ENCODE data around the gene ANXA7.

Gene ANXA7

DNA sequence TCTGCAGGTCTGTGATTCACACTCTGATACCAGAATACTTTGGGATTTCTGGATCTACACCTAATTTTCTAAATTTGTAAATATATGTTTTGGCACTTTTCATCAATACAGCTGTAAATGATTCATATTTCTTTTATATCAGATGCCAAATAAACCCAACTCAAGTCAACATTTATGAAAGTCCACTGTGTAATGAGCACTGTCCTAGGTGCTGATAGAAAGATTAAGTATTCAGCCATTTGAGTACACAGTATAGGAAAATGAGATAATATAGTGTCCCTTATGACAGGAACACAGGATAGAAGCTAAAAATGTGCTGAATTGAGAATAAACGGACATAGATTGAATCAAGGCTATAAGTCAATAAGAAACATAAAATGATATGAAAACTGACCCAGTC is 6.4 kb downstream of the ANXA7 start:
- H3K4me2 ChIP-seq (ENCODE audit: low read length) = no peak overlapping the region
- peaks cover 18% of the 10 kb centered on the region for H3K79me2 ChIP-seq (ENCODE audit: control insufficient read depth, insufficient read depth, low read length)
- no peak overlapping the region for H3K23ac ChIP-seq (ENCODE audit: low read length)
- H4K8ac ChIP-seq (ENCODE audit: low read depth, low read length) = no peak overlapping the region
- no peak overlapping the region for H3K9ac ChIP-seq (ENCODE audit: low read length)
- no peaks in the 10 kb centered on the region for H3K36me3 ChIP-seq (ENCODE audit: control insufficient read depth, insufficient read depth, low read length)
- H3K18ac ChIP-seq (ENCODE audit: low read length) = no peak overlapping the region
- no peak overlapping the region for H2BK5ac ChIP-seq (ENCODE audit: low read length)
- H2AK5ac ChIP-seq (ENCODE audit: low read length) = no peak overlapping the region
- H3K4me3 ChIP-seq (ENCODE audit: low read length) = no peak overlapping the region
- no peaks in the 10 kb centered on the region for H3K4me1 ChIP-seq (ENCODE audit: control insufficient read depth, low read depth, low read length)
- no peak overlapping the region for H3K27ac ChIP-seq (ENCODE audit: low read depth, low read length)
- H2BK120ac ChIP-seq (ENCODE audit: low read depth, low read length) = no peak overlapping the region
- H3K56ac ChIP-seq (ENCODE audit: low read length) = no peak overlapping the region
- no peak overlapping the region for H2BK15ac ChIP-seq (replicated peaks; ENCODE audit: low read depth)
- H3K79me1 ChIP-seq (ENCODE audit: low read length) = peaks cover 6% of the 10 kb centered on the region
- WGBS (ENCODE audit: extremely low coverage, insufficient coverage, low lambda C conversion rate) = no CpG with 5 or more reads among the region's 1 CpG
- no peak overlapping the region for H3K4ac ChIP-seq (ENCODE audit: low read depth, low read length)
- H3K27me3 ChIP-seq (ENCODE audit: insufficient read depth, low read length, poor library complexity) = no peaks in the 10 kb centered on the region
- DNase-seq = no peak
- H4K5ac ChIP-seq (ENCODE audit: low read length) = no peak overlapping the region

DNA sequence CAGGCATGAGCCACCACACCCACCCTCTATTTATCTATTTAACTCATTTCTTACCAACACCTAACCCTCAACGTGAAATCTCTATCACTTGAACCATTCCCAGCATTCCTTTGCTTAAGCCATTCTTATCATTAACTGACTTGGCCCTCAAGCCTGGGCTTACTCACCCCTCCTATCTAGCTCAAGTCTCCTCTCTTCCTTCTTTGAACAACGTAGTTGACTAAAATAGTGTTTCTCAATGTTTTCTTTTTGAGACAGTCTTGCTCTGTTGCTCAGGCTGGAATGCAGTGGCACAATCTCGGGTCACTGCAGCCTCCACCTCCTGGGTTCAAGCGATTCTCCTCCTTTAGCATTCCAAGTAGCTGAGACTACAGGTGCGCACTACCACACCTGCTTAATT is 7.0 kb downstream of the ANXA7 start:
- no peaks in the 10 kb centered on the region for H3K36me3 ChIP-seq (ENCODE audit: control insufficient read depth, insufficient read depth, low read length)
- H3K56ac ChIP-seq (ENCODE audit: low read length) = no peak overlapping the region
- no peak overlapping the region for H2BK120ac ChIP-seq (ENCODE audit: low read depth, low read length)
- H2AK5ac ChIP-seq (ENCODE audit: low read length) = no peak overlapping the region
- WGBS (ENCODE audit: extremely low coverage, insufficient coverage, low lambda C conversion rate) = 100% methylated on average over 1 of the region's 5 CpGs
- no peak overlapping the region for H3K23ac ChIP-seq (ENCODE audit: low read length)
- H2BK15ac ChIP-seq (replicated peaks; ENCODE audit: low read depth) = no peak overlapping the region
- H3K18ac ChIP-seq (ENCODE audit: low read length) = no peak overlapping the region
- no peaks in the 10 kb centered on the region for H3K27me3 ChIP-seq (ENCODE audit: insufficient read depth, low read length, poor library complexity)
- no peak overlapping the region for H4K5ac ChIP-seq (ENCODE audit: low read length)
- no peak overlapping the region for H3K4ac ChIP-seq (ENCODE audit: low read depth, low read length)
- peak; percentile 29 for DNase-seq
- H3K4me1 ChIP-seq (ENCODE audit: control insufficient read depth, low read depth, low read length) = no peaks in the 10 kb centered on the region
- peaks cover 18% of the 10 kb centered on the region for H3K79me2 ChIP-seq (ENCODE audit: control insufficient read depth, insufficient read depth, low read length)
- H4K8ac ChIP-seq (ENCODE audit: low read depth, low read length) = no peak overlapping the region
- peaks cover 6% of the 10 kb centered on the region for H3K79me1 ChIP-seq (ENCODE audit: low read length)
- H2BK5ac ChIP-seq (ENCODE audit: low read length) = no peak overlapping the region
- no peak overlapping the region for H3K27ac ChIP-seq (ENCODE audit: low read depth, low read length)
- no peak overlapping the region for H3K9ac ChIP-seq (ENCODE audit: low read length)
- no peak overlapping the region for H3K4me2 ChIP-seq (ENCODE audit: low read length)
- no peak overlapping the region for H3K4me3 ChIP-seq (ENCODE audit: low read length)

DNA sequence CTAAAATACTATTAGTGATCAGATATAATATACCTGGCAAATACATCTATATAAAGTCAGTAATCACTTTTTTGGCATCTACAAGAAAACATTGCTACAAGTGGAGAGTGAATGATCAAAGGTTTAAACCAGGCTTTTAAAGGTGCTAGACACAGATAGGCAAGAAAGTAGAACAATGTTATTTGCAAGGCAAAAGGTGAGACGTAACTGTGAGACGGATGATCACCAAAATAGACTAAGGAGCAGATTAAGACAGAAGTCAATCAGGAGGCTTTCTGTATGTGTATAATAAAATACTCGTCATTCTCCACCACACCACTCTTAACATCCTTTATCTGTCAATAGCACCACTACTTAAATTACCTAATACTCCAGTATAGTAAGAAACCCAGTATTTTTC is 8.3 kb downstream of the ANXA7 start:
- H3K27ac ChIP-seq (ENCODE audit: low read depth, low read length) = no peak overlapping the region
- H3K23ac ChIP-seq (ENCODE audit: low read length) = no peak overlapping the region
- H3K9ac ChIP-seq (ENCODE audit: low read length) = no peak overlapping the region
- peak; percentile 70 for DNase-seq
- H2BK15ac ChIP-seq (replicated peaks; ENCODE audit: low read depth) = no peak overlapping the region
- no peak overlapping the region for H2BK120ac ChIP-seq (ENCODE audit: low read depth, low read length)
- H4K8ac ChIP-seq (ENCODE audit: low read depth, low read length) = no peak overlapping the region
- H3K36me3 ChIP-seq (ENCODE audit: control insufficient read depth, insufficient read depth, low read length) = no peaks in the 10 kb centered on the region
- WGBS (ENCODE audit: extremely low coverage, insufficient coverage, low lambda C conversion rate) = no CpG with 5 or more reads among the region's 3 CpGs
- no peaks in the 10 kb centered on the region for H3K4me1 ChIP-seq (ENCODE audit: control insufficient read depth, low read depth, low read length)
- no peak overlapping the region for H2AK5ac ChIP-seq (ENCODE audit: low read length)
- H3K56ac ChIP-seq (ENCODE audit: low read length) = no peak overlapping the region
- H3K79me1 ChIP-seq (ENCODE audit: low read length) = peaks cover 6% of the 10 kb centered on the region
- no peaks in the 10 kb centered on the region for H3K27me3 ChIP-seq (ENCODE audit: insufficient read depth, low read length, poor library complexity)
- H2BK5ac ChIP-seq (ENCODE audit: low read length) = no peak overlapping the region
- no peak overlapping the region for H3K4ac ChIP-seq (ENCODE audit: low read depth, low read length)
- H4K5ac ChIP-seq (ENCODE audit: low read length) = no peak overlapping the region
- H3K79me2 ChIP-seq (ENCODE audit: control insufficient read depth, insufficient read depth, low read length) = peaks cover 16% of the 10 kb centered on the region
- no peak overlapping the region for H3K4me3 ChIP-seq (ENCODE audit: low read length)
- no peak overlapping the region for H3K18ac ChIP-seq (ENCODE audit: low read length)
- no peak overlapping the region for H3K4me2 ChIP-seq (ENCODE audit: low read length)

DNA sequence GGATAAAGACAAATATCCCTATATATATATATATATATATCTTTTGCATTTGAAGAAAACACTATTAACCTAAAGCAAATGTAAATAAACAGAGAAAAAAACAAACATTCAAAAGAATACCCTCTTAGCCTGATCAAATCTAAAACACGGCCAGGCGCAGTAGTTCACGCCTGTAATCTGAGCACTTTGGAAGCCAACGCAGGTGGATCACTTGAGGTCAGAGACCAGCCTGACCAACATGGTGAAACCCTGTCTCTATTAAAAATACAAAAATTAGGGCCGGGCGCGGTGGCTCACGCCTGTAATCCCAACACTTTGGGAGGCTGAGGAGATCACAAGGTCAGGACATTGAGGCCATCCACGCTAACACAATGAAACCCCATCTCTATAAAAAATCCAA is 9.2 kb downstream of the ANXA7 start:
- no peak overlapping the region for H2AK5ac ChIP-seq (ENCODE audit: low read length)
- H4K5ac ChIP-seq (ENCODE audit: low read length) = no peak overlapping the region
- H3K27ac ChIP-seq (ENCODE audit: low read depth, low read length) = no peak overlapping the region
- H3K4me3 ChIP-seq (ENCODE audit: low read length) = no peak overlapping the region
- peaks cover 13% of the 10 kb centered on the region for H3K79me2 ChIP-seq (ENCODE audit: control insufficient read depth, insufficient read depth, low read length)
- no peaks in the 10 kb centered on the region for H3K27me3 ChIP-seq (ENCODE audit: insufficient read depth, low read length, poor library complexity)
- H3K4me1 ChIP-seq (ENCODE audit: control insufficient read depth, low read depth, low read length) = no peaks in the 10 kb centered on the region
- no peak overlapping the region for H3K18ac ChIP-seq (ENCODE audit: low read length)
- H2BK5ac ChIP-seq (ENCODE audit: low read length) = no peak overlapping the region
- no peak overlapping the region for H3K9ac ChIP-seq (ENCODE audit: low read length)
- H3K23ac ChIP-seq (ENCODE audit: low read length) = no peak overlapping the region
- H2BK120ac ChIP-seq (ENCODE audit: low read depth, low read length) = no peak overlapping the region
- H3K56ac ChIP-seq (ENCODE audit: low read length) = no peak overlapping the region
- H4K8ac ChIP-seq (ENCODE audit: low read depth, low read length) = no peak overlapping the region
- no peak overlapping the region for H3K4me2 ChIP-seq (ENCODE audit: low read length)
- no peak for DNase-seq
- no CpG with 5 or more reads among the region's 9 CpGs for WGBS (ENCODE audit: extremely low coverage, insufficient coverage, low lambda C conversion rate)
- no peaks in the 10 kb centered on the region for H3K36me3 ChIP-seq (ENCODE audit: control insufficient read depth, insufficient read depth, low read length)
- no peak overlapping the region for H2BK15ac ChIP-seq (replicated peaks; ENCODE audit: low read depth)
- peaks cover 8% of the 10 kb centered on the region for H3K79me1 ChIP-seq (ENCODE audit: low read length)
- H3K4ac ChIP-seq (ENCODE audit: low read depth, low read length) = no peak overlapping the region

DNA sequence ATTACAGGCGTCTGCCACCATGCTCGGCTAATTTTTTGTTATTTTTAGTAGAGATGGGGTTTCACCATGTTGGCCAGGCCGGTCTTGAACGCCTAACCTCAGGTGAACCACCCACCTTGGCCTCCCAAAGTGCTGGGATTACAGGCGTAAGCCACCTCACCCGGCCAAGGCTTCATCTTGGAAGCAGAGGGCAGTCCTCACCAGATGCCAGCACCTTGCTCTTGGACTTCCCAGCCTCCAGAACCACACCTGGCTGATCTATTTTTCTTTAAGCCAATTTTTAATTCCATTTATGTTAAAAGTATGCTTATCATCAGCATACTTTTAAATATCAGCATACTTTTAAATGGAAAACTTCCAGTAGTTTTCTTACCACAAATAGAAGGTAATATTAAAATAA is 12.2 kb downstream of the ANXA7 start:
- Histone ChIP-seq H2BK5ac (ENCODE audit: low read length) (no peak overlapping the region), H3K9ac (ENCODE audit: low read length) (no peak overlapping the region), H3K23ac (ENCODE audit: low read length) (no peak overlapping the region), H3K79me2 (ENCODE audit: control insufficient read depth, insufficient read depth, low read length) (peaks cover 2% of the 10 kb centered on the region), H3K4ac (ENCODE audit: low read depth, low read length) (no peak overlapping the region), H3K56ac (ENCODE audit: low read length) (no peak overlapping the region), H3K27ac (ENCODE audit: low read depth, low read length) (no peak overlapping the region), H2BK15ac (replicated peaks; ENCODE audit: low read depth) (no peak overlapping the region), H3K4me1 (ENCODE audit: control insufficient read depth, low read depth, low read length) (no peaks in the 10 kb centered on the region), H3K27me3 (ENCODE audit: insufficient read depth, low read length, poor library complexity) (no peaks in the 10 kb centered on the region), H2BK120ac (ENCODE audit: low read depth, low read length) (no peak overlapping the region), H3K36me3 (ENCODE audit: control insufficient read depth, insufficient read depth, low read length) (no peaks in the 10 kb centered on the region), H4K8ac (ENCODE audit: low read depth, low read length) (no peak overlapping the region), H4K5ac (ENCODE audit: low read length) (no peak overlapping the region), H3K4me3 (ENCODE audit: low read length) (no peak overlapping the region), H3K79me1 (ENCODE audit: low read length) (peaks cover 5% of the 10 kb centered on the region), H2AK5ac (ENCODE audit: low read length) (no peak overlapping the region), H3K18ac (ENCODE audit: low read length) (no peak overlapping the region), H3K4me2 (ENCODE audit: low read length) (no peak overlapping the region)
- no CpG with 5 or more reads among the region's 6 CpGs for WGBS (ENCODE audit: extremely low coverage, insufficient coverage, low lambda C conversion rate)
- DNase-seq = no peak

DNA sequence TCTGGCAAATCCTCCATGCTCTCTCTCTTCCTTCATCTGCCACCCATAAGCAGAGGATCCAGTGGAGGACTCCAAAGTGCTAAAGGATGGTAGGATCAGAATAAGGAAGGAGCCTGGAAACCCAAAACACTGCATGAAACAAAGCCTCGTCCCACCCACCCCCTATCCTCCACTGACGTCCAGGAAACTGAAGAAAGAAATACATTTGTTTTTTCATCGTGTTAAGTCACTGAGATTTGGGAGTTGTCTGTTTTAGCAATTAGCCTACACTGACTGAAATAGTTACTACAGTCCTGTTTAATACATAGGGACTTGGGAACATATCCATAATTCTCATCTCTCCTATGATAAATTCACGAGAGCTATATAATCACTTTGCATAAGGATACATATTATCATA is 14.8 kb downstream of the ANXA7 start:
- Histone ChIP-seq H3K27ac (ENCODE audit: low read depth, low read length) (no peak overlapping the region), H4K8ac (ENCODE audit: low read depth, low read length) (no peak overlapping the region), H3K79me1 (ENCODE audit: low read length) (peaks cover 5% of the 10 kb centered on the region), H3K56ac (ENCODE audit: low read length) (no peak overlapping the region), H3K79me2 (ENCODE audit: control insufficient read depth, insufficient read depth, low read length) (peaks cover 2% of the 10 kb centered on the region), H3K4ac (ENCODE audit: low read depth, low read length) (no peak overlapping the region), H3K4me2 (ENCODE audit: low read length) (no peak overlapping the region), H2BK120ac (ENCODE audit: low read depth, low read length) (no peak overlapping the region), H3K36me3 (ENCODE audit: control insufficient read depth, insufficient read depth, low read length) (no peaks in the 10 kb centered on the region), H3K23ac (ENCODE audit: low read length) (no peak overlapping the region), H3K4me1 (ENCODE audit: control insufficient read depth, low read depth, low read length) (no peaks in the 10 kb centered on the region), H2BK5ac (ENCODE audit: low read length) (no peak overlapping the region), H2AK5ac (ENCODE audit: low read length) (no peak overlapping the region), H3K18ac (ENCODE audit: low read length) (no peak overlapping the region), H2BK15ac (replicated peaks; ENCODE audit: low read depth) (no peak overlapping the region), H4K5ac (ENCODE audit: low read length) (no peak overlapping the region), H3K27me3 (ENCODE audit: insufficient read depth, low read length, poor library complexity) (no peaks in the 10 kb centered on the region), H3K4me3 (ENCODE audit: low read length) (no peak overlapping the region), H3K9ac (ENCODE audit: low read length) (no peak overlapping the region)
- WGBS (ENCODE audit: extremely low coverage, insufficient coverage, low lambda C conversion rate) = no CpG with 5 or more reads among the region's 4 CpGs
- DNase-seq = no peak
